EL (cell line): ENCODE results near the gene LCN12.
"Not testable (repeated sequence)": the region's sequence is repeated elsewhere in the genome, so short reads cannot be mapped to it uniquely, and the experiment has no call there.

Experiments used
- DNase-seq: peaks from one replicate; pipeline ENCODE4 v3.0.0-alpha.2; 2016

LCN12 gene

DNA sequence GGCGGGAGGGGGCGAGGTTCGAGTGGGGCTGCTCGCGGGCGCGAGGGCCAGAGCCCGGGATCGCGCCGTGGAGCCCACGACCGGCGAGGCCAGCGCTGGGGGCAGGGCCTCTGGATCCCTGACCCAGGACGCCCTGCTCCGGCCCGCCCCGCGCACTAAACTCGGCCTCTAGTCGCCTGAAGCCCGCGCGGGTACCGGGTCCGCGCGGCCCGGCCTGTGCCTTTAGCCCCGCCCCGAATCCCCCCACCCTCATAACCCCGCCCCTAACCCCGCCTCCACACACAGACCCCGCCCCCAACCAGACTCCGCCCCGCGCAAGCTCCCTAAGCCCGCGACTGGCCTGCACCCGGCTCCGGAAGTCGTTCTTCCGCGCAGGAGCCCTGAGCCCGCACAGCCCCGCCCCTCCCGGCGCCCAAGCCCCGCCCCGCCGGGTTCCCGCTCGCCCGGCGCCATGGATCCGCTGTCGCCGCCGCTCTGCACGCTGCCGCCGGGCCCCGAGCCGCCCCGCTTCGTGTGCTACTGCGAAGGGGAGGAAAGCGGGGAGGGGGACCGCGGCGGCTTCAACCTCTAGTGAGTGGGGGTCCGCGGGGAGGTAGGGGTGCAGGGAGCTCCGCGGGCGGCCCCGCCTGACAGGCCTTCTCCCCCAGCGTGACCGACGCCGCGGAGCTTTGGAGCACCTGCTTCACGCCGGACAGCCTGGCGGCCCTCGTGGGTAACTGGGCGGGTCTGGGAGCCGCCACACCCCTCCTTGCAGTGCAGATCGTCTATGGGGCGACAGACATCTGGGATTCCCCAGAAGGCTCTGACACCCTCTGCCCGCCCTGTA, 40.1 kb downstream of the LCN12 start, which contains the start of gene PAXX:
Gene PAXX (plus strand): TSS at position 430 of the 826 bp plus-strand sequence. CDS start 22 bp downstream, at position 452.
- peak; percentile 89 for DNase-seq

DNA sequence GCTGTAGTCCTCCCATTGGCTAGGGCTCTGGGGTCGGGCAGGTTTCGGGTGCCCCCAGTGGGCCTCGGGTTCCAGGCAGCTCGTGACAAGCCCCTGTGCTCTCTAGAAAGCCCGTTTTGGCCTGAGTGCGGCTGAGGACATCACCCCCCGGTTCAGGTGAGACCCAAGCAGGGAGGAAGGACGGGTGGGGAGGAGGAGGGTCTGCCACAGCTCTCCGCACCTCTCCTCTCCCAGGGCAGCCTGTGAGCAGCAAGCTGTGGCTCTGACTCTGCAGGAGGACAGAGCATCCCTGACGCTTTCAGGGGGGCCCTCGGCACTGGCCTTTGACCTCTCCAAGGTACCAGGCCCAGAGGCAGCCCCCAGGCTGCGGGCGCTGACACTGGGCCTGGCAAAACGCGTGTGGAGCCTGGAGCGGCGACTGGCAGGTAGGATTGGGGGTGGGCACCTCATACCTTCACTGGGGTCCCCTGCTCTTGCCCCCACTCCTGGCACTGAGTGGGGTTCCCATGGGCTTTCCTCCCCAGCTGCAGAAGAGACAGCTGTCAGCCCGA, 40.8 kb downstream of the LCN12 start:
- no peak for DNase-seq

DNA sequence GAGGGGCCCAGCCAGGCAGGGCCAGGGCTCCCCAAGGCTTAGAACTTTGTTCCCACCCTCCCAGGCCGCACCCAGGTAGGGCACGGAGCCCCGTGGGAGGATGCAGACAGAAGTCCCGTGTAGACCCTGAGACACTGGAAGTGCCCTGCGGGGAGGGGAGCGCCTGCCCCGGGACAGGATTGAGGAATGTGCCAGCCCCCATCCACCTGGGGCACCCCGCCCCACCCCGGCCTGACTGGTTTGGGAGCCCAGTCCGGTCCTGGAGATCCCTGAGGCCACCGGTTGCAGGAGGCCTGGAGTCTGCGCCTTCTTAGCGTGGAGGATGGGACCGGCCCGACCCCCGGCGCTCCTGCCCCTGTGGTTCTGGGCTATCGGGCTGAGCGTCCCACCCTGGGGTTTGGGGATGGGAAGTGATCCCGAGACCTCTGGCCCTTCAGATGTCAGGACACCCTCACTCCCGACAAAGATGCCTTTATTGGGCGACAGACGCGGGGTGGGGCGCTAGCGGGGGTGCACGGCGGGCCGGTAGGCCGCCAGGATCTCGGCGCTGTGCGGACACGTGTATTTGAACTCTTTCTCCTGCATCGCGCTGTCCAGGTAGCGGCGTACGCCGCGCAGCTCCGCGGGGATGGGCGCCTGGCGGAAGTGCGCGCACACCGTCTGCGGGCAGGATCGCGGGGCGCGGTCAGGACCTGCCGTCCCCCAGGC, 42.3 kb downstream of the LCN12 start:
- no peak for DNase-seq

DNA sequence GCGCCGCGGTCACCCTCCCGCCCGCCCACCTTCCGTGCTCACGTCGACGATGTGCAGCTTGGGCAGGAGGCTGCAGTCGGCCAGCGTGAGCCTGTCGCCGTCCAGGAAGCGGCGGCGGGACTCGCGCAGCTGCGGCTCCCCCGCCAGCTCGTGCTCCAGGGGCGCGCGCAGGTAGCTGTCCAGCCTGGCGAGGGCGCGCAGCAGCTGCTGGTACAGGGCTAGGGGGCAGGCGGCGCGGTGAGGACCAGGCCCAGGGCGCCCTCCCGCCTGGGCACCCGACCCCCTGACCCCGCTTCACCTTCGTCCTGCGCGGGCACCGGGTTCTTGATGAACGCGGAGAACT, 42.8 kb downstream of the LCN12 start:
- no peak for DNase-seq

DNA sequence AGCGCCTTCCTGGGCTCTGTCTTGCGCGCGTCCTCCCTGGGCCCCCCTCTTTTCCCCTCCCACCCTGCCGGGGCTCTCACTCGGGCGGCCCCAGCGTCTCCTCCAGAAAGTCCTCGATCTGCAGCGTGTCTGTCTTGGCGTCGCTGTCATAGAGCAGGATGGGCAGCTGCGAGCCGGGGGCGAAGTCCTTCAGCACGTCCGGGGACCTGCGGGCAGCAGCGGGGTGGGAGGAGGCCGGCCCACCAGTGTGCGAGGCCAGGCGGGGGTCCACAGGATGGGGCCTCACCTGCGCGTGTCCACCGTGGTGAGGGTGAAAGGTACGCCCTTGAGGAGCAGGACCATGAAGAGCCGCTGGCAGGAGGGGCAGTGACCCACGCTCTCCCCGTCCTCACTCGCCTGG, 43.3 kb downstream of the LCN12 start:
- no peak for DNase-seq

DNA sequence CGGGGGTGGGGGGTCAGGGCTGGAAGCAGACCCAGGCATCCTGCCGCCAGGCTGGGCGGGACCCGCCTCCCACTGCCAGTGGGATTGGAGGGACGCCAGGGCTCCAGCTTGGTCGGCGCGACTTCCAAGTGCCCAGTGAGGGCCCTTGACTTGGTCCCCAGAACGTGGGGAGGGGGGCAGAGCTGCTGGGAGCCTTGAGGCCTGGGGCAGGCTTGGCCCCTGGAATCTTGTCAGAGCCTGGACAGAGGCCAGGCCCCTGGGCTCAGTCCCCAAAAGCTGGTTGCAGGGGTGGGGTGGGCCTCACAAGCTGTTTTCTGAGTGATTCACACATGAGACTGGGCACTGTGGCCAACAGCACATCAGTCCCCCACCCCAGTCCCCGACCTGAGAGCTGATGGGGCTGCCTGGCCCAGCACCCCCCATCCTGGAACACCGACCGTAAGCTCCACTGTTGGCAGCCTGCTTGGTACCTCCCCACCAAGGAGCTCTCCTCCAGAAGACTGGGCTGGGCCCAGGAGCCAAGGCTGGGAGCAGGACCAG, 43.8 kb downstream of the LCN12 start:
- DNase-seq: peak; percentile 63

DNA sequence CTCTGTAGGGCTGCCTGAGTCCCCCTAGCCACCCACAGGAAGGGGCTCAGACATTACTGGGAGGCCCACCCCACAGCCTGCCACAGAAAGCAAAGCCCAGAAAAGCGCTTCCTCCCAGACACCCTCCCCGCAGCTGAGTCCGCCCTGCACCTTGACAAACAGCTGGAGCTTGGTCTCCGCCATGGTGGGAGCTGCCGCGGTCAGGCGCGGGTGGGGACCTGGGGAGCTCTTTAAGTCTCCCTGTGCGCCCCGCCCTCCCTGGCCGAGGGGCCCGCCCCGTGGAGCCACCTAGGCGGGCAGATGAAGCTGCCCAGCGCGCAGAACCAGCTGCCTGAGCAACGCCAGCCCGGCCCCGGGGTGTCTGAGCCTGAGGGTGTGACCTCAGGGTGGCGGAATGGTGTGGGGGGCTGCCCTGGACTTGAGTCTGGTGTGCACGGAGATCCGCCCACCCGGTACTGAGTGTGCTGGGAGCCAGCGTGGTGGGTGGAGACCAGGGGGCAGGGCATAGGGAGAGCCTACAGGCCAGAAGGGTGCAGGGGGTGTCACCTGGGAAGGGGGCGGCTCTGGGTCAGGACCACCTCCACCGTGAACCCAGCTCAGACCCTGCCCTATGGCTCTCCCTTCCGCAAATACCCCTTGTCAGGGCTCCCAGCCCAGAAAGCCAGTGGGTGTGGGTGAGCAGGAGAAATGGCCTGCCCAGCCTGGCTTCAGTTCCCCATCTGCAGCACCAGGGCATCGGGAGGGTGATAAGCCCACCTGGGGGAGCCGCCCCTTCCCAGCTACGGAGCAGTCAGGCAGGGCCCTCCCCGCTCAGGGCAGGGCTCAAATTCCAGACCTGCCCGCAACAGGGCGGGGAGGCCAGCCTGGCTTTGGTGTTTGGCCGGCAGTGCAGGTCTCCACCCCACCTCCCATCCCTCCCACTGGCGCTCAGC, 44.6 kb downstream of the LCN12 start, which contains the start of gene CLIC3:
Gene CLIC3 (minus strand): TSS at position 208 of the 932 bp plus-strand sequence. CDS start 25 bp downstream, at position 183.
- peak; percentile 44 for DNase-seq

DNA sequence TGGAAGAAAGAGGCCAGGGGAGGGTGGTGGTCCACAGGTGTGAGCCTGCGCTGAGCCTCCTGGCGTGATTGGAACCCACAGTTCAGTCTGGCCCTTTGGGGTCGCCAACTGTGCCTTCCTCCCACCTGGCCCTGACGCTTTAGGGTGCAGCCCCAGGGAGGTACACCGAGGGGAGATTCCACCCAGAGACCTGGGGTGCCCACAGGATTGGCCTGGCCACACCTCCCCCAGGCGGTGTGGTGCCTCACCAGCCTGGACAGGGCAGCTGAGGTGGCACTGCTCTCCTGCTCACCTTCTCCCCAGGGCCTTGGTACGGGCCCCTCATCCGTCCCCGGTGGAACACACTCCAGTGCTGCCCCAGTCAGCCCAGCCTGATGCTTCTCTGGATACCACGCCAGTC, 45.3 kb downstream of the LCN12 start:
- no peak for DNase-seq

DNA sequence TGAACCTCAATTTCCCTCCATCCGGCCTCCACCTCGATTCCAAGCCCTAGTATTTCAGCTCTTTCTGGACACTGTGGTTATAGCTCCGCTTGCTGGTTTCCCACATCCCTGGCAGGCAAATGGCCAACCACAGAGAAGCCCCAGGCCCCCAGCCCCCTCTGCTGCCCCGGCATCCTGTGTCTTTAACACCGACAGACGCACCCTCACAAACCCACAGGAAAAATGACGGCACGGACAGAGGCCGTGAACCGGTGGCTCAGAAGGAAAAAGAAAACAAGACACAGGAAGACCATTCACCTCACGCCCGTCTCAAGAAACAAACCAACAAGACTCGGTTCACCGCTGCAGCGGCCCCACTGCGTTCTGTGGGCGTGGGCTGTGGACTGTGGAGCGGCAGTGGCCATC, 45.8 kb downstream of the LCN12 start:
- no peak for DNase-seq

DNA sequence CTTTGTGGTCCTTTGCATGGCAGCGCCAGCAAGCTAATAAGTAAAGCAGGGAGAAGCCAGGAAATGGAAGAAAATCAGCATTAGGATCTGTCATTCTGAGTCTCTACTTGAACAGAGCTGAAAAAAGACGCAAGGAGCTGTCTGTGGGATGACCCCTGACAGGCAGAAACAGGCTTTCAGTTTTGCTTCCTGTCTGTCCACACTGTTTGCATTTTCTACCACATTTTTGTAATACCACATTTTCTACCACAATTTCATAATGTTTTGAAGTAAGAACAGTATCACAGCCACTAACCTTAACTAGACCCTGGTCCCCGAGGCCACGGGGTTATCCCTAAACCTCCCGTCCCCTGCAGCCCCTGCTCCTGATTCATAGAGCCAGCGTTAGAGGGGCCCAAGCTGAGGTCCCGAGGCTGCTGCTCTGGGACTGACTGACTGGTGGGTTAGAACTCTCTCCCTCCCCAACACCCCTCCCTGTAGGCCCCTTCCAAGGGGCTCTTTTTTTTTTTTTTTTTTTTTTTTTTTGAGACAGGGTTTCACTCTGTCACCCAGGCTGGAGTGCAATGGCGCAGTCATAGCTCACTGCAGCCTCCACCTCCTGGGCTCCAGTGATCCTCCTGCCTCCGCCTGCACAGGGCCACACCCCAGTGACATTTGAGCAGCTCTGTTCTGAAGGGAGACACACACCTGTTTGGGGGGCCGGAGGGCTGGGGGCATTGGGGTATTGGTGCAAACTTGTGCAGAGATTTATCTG, 48.3 kb downstream of the LCN12 start:
- peak; percentile 73 for DNase-seq

DNA sequence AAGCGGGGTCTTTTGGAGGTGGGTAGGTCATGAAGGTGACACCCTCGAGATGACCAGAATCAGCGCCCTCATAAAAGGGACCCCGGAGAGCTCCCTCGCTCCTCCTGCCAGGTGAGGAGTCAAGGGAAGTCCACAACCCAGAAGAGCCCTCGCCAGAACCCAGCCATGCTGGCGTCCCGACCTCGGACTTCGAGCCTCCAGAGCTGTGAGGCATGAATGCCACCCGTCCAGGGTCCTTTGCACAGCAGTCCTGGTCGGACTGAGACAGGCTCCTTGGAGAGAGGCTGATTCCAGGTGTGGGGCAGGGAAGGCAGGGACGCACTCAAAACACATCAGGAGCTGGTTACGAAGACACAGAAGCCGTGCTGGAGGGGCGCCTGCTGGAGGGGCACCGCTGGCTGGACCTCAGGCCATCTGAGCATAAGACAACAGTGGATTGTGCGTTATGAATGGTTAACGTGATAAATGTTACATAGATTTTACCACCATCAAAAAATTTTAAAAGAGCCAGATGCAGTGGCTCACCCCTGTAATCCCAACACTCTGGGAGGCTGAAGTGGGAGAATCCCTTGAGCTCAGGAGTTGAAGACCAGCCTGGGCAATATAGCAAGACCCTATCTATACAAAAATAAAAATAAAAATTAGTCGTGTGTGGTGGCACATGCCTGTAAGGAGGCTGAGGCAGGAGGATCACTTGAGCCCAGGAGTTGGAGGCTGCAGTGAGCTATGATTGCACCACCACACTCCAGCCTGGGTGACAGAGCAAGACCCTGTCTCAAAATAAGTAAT, 50.0 kb downstream of the LCN12 start:
- no peak for DNase-seq

DNA sequence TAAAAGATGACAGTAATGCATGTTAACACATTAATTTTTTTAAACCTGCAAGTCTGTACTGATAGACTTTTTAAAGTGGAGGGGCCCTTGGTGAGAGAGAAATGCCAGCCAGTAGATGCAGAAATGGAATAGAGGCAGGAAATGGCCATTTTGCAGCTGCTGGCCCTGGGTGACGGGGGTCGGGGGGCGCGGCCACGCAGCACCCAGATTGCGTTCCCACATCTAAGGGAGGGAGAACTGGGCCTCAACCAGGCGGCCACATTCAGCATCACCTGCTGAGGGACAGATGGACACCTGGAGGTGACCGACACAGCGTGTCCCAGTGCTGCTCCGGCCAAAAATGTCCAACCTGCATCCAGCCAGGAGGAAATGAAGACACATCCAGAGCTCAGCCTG, 50.6 kb downstream of the LCN12 start:
- DNase-seq: no peak

DNA sequence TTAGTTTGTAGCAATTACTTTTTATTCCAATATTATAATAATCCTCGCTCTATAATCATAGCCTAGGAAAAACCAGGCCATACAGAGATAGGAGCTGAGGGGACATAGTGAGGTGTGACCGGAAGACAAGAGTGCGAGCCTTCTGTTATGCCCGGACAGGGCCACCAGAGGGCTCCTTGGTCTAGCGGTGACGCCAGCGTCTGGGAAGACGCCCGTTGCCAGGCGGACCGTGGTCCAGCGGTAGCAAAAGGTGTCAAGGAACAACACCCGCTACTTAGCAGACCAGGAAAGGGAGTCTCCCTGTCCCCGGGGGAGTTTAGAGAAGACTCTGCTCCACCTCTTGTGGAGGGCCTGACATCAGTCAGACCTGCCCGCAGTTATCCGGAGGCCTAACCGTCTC, 52.2 kb downstream of the LCN12 start:
- DNase-seq: not testable (repeated sequence)
